ENCODE data around the gene PKIB. TPM values are rescaled to one million over a fixed set of nuclear protein-coding genes. Genes with fewer than 3 reads are reported as not detected.

PKIB gene
- total RNA-seq, 1 experiment from 2014 or later: 28.0 TPM

DNA sequence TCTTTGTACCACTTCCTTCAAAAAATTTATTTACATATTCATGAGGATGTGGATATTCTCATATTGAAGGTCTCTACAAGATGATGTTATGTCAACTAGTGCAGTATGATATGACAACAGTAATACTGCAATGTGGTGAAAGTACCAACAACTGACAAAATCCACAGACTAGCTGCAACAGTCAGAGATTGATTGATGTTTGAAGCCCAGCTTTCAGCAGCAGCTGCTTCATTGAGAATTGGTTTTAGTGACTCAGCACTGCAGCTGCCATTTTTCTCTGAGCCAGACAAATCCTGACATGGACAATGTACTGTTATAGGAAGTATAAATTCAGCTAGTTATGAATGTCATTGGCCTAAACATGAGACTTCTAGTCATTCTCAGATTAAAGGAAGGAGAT, 53.8 kb downstream of the PKIB start:
- no TSS peak for BruUV-seq (replicated peaks)
- CTCF ChIA-PET: no interaction called here
- Histone ChIP-seq H3K9me3 (ENCODE audit: low read length) (no peaks in the 10 kb centered on the region), H3K79me2 (ENCODE audit: low read length) (no peaks in the 10 kb centered on the region), H4K20me1 (ENCODE audit: low read length) (no peaks in the 10 kb centered on the region), H3K36me3 (ENCODE audit: low read depth, low read length) (no peaks in the 10 kb centered on the region), H3K27ac (ENCODE audit: low read length) (no peak overlapping the region), H3K9ac (ENCODE audit: low read length) (no peak overlapping the region), H3K9me2 (replicated peaks; ENCODE audit: low read length) (no peaks in the 10 kb centered on the region), H2AFZ (ENCODE audit: low read length) (no peak overlapping the region), H3K4me1 (ENCODE audit: insufficient read depth, low read length) (no peaks in the 10 kb centered on the region), H3K4me3 (ENCODE audit: low read length) (no peak overlapping the region), H3K27me3 (ENCODE audit: low read length) (no peaks in the 10 kb centered on the region), H3K4me2 (ENCODE audit: low read length) (no peak overlapping the region), H3F3A (ENCODE audit: low read length, unreplicated experiment) (no peaks in the 10 kb centered on the region)
- ATAC-seq: no peak
- no peak for DNase-seq
- intact Hi-C loops (cut with micrococcal nuclease): no loop called here
- TF ChIP-seq EZH2phosphoT487 (IDR thresholded peaks at IDR 0.05; ENCODE audit: borderline replicate concordance, low read length): no peak
- TF ChIP-seq, protein P1, sequence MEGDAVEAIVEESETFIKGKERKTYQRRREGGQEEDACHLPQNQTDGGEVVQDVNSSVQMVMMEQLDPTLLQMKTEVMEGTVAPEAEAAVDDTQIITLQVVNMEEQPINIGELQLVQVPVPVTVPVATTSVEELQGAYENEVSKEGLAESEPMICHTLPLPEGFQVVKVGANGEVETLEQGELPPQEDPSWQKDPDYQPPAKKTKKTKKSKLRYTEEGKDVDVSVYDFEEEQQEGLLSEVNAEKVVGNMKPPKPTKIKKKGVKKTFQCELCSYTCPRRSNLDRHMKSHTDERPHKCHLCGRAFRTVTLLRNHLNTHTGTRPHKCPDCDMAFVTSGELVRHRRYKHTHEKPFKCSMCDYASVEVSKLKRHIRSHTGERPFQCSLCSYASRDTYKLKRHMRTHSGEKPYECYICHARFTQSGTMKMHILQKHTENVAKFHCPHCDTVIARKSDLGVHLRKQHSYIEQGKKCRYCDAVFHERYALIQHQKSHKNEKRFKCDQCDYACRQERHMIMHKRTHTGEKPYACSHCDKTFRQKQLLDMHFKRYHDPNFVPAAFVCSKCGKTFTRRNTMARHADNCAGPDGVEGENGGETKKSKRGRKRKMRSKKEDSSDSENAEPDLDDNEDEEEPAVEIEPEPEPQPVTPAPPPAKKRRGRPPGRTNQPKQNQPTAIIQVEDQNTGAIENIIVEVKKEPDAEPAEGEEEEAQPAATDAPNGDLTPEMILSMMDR (conservative IDR thresholded peaks at IDR 0.05; ENCODE audit: low read depth, low read length): no peak
- TF ChIP-seq EZH2 (IDR thresholded peaks at IDR 0.05; ENCODE audit: low read length, unreplicated experiment): no peak
- POLR2A ChIA-PET (ENCODE audit: unreplicated experiment): no interaction called here

DNA sequence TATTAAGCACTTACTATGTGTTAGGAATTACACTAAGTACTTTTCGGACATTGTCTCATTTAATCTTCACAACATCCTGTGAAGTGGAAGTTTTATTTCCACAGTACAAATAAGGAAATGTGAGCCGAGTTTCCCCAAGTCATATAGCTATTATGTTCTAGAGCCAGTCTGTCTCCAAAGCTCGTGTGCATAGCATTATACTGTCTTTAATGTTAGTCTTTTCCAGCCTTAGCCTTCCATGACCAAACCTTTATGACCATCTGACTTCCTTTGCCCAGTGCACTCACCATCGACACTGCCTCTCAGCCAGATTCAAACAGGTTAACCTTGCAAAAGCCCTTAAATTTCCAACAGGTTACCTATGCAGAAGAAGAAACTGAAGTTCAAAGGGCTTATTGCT, 55.7 kb downstream of the PKIB start:
- H3K4me1 ChIP-seq (ENCODE audit: insufficient read depth, low read length): peaks cover 12% of the 10 kb centered on the region
- H3K4me2 ChIP-seq (ENCODE audit: low read length): no peak overlapping the region
- no peaks in the 10 kb centered on the region for H3K9me2 ChIP-seq (replicated peaks; ENCODE audit: low read length)
- no peaks in the 10 kb centered on the region for H3K79me2 ChIP-seq (ENCODE audit: low read length)
- no peak overlapping the region for H2AFZ ChIP-seq (ENCODE audit: low read length)
- intact Hi-C loops (cut with micrococcal nuclease): no loop called here
- POLR2A ChIA-PET (ENCODE audit: unreplicated experiment): no interaction called here
- ATAC-seq (no peak), DNase-seq (no peak)
- no peaks in the 10 kb centered on the region for H4K20me1 ChIP-seq (ENCODE audit: low read length)
- H3K27ac ChIP-seq (ENCODE audit: low read length): no peak overlapping the region
- no TSS peak for BruUV-seq (replicated peaks)
- no peak overlapping the region for H3K9ac ChIP-seq (ENCODE audit: low read length)
- CTCF ChIA-PET: no interaction called here
- H3K9me3 ChIP-seq (ENCODE audit: low read length): no peaks in the 10 kb centered on the region
- H3F3A ChIP-seq (ENCODE audit: low read length, unreplicated experiment): no peaks in the 10 kb centered on the region
- H3K27me3 ChIP-seq (ENCODE audit: low read length): no peaks in the 10 kb centered on the region
- H3K36me3 ChIP-seq (ENCODE audit: low read depth, low read length): no peaks in the 10 kb centered on the region
- TF ChIP-seq, protein P1 (conservative IDR thresholded peaks at IDR 0.05; ENCODE audit: low read depth, low read length): no peak
- TF ChIP-seq EZH2 (IDR thresholded peaks at IDR 0.05; ENCODE audit: low read length, unreplicated experiment) (no peak), EZH2phosphoT487 (IDR thresholded peaks at IDR 0.05; ENCODE audit: borderline replicate concordance, low read length) (no peak)
- no peak overlapping the region for H3K4me3 ChIP-seq (ENCODE audit: low read length)

DNA sequence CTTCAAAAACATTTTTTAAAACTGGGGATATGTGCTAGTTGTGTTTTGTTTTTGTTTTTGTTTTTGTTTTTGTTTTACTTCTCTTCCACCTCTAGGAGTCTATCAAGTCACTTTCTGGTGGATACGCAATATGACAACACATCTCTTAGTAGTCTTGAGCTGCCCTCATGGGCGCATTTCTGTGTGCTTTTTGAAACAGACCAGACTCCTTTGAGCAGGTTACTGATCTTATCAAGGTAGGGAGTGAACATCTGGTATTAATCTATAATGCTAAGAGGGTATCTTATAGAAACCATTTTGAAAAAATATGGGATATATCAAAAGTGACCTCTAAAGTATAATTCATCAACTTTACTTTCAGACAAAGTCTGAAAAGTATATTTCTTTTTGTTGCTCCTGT, 56.2 kb downstream of the PKIB start:
- BruUV-seq (replicated peaks): no TSS peak
- CTCF ChIA-PET: no interaction called here
- Histone ChIP-seq H3K4me2 (ENCODE audit: low read length) (no peak overlapping the region), H3K79me2 (ENCODE audit: low read length) (no peaks in the 10 kb centered on the region), H3K36me3 (ENCODE audit: low read depth, low read length) (no peaks in the 10 kb centered on the region), H3K9me2 (replicated peaks; ENCODE audit: low read length) (no peaks in the 10 kb centered on the region), H3K4me1 (ENCODE audit: insufficient read depth, low read length) (peaks cover 12% of the 10 kb centered on the region), H2AFZ (ENCODE audit: low read length) (no peak overlapping the region), H3F3A (ENCODE audit: low read length, unreplicated experiment) (no peaks in the 10 kb centered on the region), H3K27me3 (ENCODE audit: low read length) (no peaks in the 10 kb centered on the region), H3K9ac (ENCODE audit: low read length) (no peak overlapping the region), H3K27ac (ENCODE audit: low read length) (no peak overlapping the region), H4K20me1 (ENCODE audit: low read length) (no peaks in the 10 kb centered on the region), H3K9me3 (ENCODE audit: low read length) (no peaks in the 10 kb centered on the region), H3K4me3 (ENCODE audit: low read length) (no peak overlapping the region)
- DNase-seq (no peak), ATAC-seq (no peak)
- POLR2A ChIA-PET (ENCODE audit: unreplicated experiment): no interaction called here
- TF ChIP-seq EZH2phosphoT487 (IDR thresholded peaks at IDR 0.05; ENCODE audit: borderline replicate concordance, low read length): no peak
- TF ChIP-seq EZH2 (IDR thresholded peaks at IDR 0.05; ENCODE audit: low read length, unreplicated experiment): no peak
- TF ChIP-seq, protein P1 (conservative IDR thresholded peaks at IDR 0.05; ENCODE audit: low read depth, low read length): no peak
- intact Hi-C loops (cut with micrococcal nuclease): no loop called here
